Activated naive CD4-positive, alpha-beta T cell (primary cell): Measurements from ENCODE around the gene G6PD.
"Not testable (repeated sequence)": the region's sequence is repeated elsewhere in the genome, so short reads cannot be mapped to it uniquely, and the experiment has no call there.

Experiments used
- DNase-seq, 4 experiments: peaks; one replicate each; lab custom pipeline; 2025; lab: John Stamatoyannopoulos, UW

The G6PD gene

DNA sequence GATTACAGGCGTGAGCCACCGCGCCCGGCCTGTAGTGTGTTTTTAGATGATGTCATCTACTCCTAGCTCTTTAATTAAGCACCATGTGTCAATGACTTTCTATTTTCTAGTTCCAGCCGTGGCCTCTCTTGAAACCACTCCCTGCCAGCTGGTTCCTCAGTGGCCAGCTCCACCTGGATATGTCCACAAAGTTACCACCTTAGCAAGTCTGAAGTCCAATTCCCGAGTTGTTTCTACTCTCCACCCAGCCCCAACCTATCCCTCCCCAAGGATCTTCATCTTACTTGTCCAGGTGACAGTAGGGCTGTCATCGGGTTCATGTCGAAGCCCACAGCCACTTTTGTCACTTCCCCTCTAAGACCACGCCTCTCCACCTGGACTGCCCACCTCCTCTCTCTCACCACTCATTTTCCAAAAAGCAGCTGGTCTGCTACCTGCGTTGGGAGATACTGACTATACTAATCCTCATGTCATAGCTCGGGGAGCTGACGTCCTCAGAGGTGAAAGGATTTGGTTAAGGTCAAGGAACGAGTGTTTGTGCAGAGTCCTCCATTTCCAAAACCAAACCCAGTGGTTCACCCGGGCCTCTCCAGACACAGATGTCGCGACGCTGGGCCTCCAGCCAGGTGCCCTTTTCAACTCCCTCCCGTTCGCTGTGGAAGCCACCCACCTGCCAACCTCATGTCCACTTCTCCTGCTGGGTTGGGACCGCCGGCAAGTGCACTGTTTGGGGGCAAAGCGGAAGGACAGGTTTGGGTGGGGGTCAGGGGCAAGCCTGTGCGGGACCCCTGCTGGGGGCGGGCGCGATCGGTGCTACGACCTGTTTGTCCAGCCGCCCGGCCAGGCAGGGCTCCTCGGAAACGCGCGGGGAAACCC lies 31.3 kb downstream of the G6PD start:
- no peak for DNase-seq

GRCh38 chrX:154513716-154514115 lies 32.9 kb downstream of the G6PD start:
- no peak for DNase-seq

DNA sequence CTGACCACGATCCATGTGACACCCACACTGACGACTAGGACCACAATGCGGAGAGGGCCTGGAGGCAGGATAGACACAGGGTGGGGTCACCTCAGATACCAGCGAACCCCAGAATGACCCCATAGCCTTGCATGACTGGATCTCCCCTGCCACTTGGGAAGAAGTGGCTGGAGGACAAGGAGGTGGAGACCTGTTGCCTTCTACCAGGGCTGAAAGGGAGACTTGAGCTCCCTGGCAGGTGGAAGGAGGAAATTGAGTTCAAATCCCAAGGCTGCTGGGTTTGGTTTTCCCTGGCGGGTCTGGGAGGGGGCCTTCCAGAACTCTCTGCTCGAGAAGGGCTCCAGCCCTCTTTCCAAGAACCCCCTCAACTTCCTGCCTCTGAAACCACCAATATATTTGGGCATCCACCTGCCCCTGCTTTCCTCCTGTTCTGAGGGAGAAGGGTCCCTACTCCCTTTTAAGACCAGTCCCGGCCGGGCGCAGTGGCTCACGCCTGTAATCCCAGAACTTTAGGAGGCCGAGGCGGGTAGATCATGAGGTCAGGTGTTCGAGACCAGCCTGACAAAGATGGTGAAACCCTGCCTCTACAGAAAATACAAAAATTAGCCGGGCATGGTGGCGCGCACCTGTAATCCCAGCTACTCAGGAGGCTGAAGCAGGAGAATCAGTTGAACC lies 33.6 kb downstream of the G6PD start:
- DNase-seq, result no peak

- no peak for DNase-seq
Observed at GRCh38 chrX:154511761-154512160, 34.9 kb downstream of the G6PD start.

GRCh38 chrX:154509455-154509854 lies 37.2 kb downstream of the G6PD start:
- no peak for DNase-seq

GRCh38 chrX:154508384-154508745 lies 38.3 kb downstream of the G6PD start:
- DNase-seq, result no peak

DNA sequence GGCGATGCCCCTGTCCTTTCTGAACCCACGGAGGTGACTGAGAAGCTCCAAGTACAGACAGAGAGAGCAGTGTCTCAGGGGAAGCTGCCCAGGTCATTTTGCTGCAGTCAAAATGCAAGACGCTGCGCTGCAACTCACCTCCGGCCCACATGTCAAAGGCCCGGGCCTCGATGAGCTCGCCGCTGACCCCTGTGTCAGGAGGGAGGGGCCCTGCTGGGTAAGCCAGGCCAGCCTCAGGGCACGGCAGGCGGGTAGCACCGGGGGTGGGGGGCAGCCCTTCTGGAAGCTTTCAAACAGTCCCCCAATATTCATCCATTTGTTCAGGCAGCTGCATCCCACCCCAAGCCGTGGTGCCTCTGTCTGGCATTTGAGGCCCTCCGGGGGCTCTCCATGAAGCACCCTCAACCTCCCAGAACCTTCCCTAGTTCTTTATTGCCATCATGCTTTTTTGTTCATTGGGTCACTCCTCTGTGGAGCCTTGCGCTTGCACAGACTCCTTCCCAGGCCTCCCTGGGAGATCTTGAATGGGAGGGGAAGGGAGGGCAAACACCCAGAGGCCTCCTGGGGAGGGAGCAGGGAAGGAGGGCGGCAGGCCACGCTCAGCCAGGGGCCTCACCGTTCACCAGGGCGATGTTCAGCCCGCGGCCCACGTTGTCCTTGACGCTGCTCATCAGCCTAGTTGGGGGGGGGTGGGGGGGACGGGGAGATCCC lies 38.8 kb downstream of the G6PD start:
- no peak for DNase-seq

- DNase-seq, result no peak
Observed at GRCh38 chrX:154506483-154507332, 39.9 kb downstream of the G6PD start.

- DNase-seq, result no peak
Observed at GRCh38 chrX:154505734-154506133, 40.9 kb downstream of the G6PD start.

GRCh38 chrX:154502989-154503388 lies 43.7 kb downstream of the G6PD start:
- DNase-seq, result no peak

DNA sequence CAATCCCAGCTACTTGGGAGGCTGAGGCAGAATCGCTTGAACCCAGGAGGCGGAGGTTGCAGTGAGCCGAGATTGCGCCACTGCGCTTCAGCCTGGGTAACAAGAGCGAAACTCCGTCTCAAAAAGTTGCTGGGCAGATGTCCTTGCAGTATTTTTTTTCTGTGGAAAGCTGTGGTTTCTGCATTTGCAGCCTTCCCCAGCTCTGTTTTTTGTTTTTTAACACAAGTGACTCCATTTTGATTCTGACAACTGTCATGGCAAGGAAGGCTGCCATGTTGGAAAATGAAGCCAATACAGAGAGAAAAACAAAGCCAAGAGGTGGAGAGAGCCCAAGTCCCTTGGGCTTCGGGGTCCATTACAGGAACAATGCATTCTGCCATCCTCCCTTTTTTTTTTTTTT lies 44.5 kb downstream of the G6PD start:
- no peak for DNase-seq

DNA sequence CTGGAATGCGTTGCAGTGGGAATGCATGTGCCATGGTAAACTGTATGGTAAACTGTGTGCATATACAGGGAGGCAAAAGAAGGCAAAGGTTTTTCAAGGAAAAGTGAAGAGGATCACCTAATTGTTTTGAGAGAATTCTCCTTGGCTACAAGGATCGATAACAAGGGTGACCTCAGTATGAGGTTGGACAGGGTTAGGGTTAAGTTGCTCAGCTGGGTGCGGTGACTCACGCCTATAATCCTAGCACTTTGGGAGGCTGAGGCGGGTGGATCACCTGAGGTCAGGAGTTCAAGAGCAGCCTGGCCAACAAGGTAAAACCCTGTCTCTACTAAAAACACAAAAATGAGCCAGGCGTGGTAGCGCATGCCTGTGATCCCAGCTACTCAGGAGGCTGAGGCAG lies 45.2 kb downstream of the G6PD start:
- not testable (repeated sequence) for DNase-seq

DNA sequence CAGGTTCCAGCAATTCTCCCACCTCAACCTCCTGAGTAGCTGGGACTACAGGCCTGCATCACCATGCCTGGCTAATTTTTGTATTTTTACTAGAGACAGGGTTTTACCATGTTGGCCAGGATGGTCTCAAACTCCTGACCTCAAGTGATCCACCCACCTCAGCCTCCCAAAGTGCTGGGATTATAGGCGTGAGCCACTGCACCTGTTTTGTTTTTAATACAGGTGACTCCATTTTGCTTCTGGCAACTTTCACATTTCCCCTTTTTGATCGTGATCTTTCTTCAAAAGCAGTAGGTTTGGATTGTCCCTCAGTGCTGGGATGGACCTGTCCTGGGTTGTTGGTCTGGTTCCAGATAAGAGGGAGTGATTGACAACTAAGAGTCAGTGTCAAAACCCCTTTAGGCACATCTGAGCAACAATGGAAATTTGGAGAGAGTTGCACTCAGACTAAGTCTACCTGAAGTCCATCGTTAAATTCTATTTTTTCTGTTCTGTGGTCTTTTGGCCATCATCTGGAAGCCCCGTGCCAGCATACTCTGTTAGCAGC lies 50.0 kb downstream of the G6PD start:
- not testable (repeated sequence) for DNase-seq

DNA sequence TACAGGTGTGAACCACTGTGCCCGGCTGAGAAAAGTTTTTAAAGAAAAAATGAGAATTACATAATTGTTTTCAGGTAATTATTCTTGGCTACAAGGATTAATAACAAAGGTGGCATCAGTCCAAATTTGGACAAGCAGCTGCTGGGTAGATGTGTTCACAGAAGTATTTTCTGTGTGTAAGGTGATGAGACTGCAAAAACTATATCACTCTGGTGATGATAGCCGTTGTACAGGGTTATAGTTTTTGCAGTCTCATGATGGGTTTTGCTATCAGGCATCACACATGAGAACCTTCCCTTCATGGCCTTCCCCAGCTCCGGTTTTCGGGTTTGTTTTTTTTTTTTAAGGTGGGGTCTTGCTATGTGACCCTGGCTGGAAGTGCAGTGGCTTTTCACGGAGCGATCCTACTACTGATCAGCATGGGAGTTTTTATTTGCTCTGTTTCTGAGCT lies 51.1 kb downstream of the G6PD start:
- DNase-seq, result no peak

GRCh38 chrX:154494715-154495114 lies 51.9 kb downstream of the G6PD start:
- DNase-seq, result no peak

GRCh38 chrX:154490414-154491083 lies 56.1 kb downstream of the G6PD start, which contains the start of gene SLC10A3:
Gene SLC10A3, minus strand, starts transcription at chrX:154490629. Its CDS starts 1,689 bp downstream, at chrX:154488940.
- DNase-seq, result peak; percentile 58 to 77 (median 70)

- no peak for DNase-seq
Observed at GRCh38 chrX:154490021-154490413, 56.6 kb downstream of the G6PD start.

DNA sequence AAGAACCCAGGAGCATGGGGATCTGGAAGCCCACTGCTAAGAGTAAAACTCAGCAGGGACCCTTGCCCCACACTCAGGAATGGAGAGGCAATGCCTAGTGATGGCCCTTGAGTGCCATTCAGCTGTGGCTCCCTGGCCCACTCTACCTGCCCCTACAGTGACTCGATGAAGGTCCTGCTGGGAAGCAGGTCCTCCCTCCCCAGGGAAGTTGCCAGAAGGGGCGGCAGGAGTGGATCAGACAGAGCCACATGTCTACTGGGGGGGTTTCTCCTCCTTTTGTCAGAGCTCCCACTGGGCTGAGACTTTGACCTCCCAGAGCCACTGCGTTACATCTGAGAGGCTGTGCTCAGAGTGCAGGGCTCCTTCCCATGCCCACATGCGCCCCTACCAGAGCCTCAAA lies 57.5 kb downstream of the G6PD start:
- no peak for DNase-seq

DNA sequence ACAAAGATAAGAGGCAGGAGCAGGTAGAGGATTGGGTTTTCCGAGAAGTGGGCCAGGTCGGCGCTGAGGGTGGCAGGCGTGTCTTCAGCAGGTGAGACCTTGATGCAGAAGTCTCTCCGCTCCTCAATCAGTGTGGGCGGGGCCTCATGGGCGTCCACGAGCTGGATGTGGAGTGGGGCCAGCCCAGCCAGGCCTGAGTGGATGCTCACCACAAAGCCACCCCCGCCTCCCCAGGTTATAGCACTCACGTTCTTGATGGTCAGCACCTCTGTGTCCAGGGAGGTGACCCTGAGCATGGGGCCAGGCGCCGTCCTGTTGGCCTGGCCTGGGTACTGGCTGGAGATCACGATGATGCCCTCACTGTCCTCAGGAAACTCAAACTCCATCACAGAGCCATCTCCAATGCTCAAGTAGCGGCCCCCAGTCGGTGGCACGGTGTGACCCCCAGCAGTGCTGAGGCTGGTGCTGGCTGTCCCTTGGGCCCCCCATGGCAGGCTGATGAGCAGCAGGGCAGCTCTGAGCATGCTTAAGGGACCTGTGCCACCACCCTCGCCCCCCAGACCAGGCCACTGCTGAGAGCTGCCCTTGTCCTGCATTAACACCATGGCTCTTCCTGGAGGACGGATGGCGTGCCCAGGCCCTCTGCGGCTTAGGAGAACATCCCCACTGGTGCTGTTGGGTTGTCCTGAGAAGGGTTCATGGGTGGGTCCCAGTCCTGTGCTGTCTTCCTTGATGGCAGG lies 58.1 kb downstream of the G6PD start:
- DNase-seq, result no peak
